GM12878 (cell line): ENCODE results near the gene CD3G. TPM values are rescaled to one million over a fixed set of nuclear protein-coding genes. Genes with fewer than 3 reads are reported as not detected.

Experiments used
- ASH2L ChIP-seq: fragments of 300-600, 200-600 bp; sonication (generic); IDR thresholded peaks from 2 replicates; pipeline ENCODE4 v1.6.1; 2017; ENCODE audit warnings: low read depth, mild to moderate bottlenecking, borderline replicate concordance
- CBX5 ChIP-seq: sonication (generic); IDR thresholded peaks from 2 replicates; pipeline ENCODE4 v1.6.1; 2016; ENCODE audit warnings: low read depth, moderate library complexity, mild to moderate bottlenecking, inconsistent platforms
- HDAC2 ChIP-seq: fragments of 200-600 bp; sonication (generic); IDR thresholded peaks from 2 replicates; pipeline ENCODE4 v1.6.1; 2017
- JUND ChIP-seq: IDR thresholded peaks from 2 replicates; pipeline ENCODE4 v1.6.1; 2012; ENCODE audit warnings: low read depth, mild to moderate bottlenecking, low read length, improper control_type of control experiment, moderate library complexity
- MEF2A ChIP-seq: IDR thresholded peaks from 2 replicates; pipeline ENCODE4 v1.6.1; 2011; ENCODE audit warnings: low read depth, mild to moderate bottlenecking, low read length, moderate library complexity; ENCODE audit not compliant: insufficient read depth
- MTA3 ChIP-seq: IDR thresholded peaks from 2 replicates; pipeline ENCODE4 v1.6.1; 2012; ENCODE audit warnings: low read length, inconsistent platforms, borderline replicate concordance
- NFIC ChIP-seq: IDR thresholded peaks from 2 replicates; pipeline ENCODE4 v1.6.1; 2012; ENCODE audit warnings: low read depth, mild to moderate bottlenecking, inconsistent platforms, low read length, moderate library complexity
- NR2C1 ChIP-seq: fragments of 450-650 bp; IDR thresholded peaks from 2 replicates; pipeline ENCODE4 v1.6.1; 2017; ENCODE audit warnings: antibody characterized with exemption, mild to moderate bottlenecking, moderate library complexity
- POLR2AphosphoS2 ChIP-seq: IDR thresholded peaks from 2 replicates; pipeline ENCODE4 v1.6.1; 2011; ENCODE audit warnings: low read depth, mild to moderate bottlenecking, low read length, improper control_type of control experiment, moderate library complexity
- RAD21 ChIP-seq: IDR thresholded peaks from 2 replicates; pipeline ENCODE4 v1.6.1; 2011; ENCODE audit warnings: mild to moderate bottlenecking, low read depth, low read length, moderate library complexity; ENCODE audit not compliant: insufficient read depth
- SP1 ChIP-seq: IDR thresholded peaks from one replicate; pipeline ENCODE4 v1.6.1; 2011; ENCODE audit warnings: low read depth, low read length
- ZNF384 ChIP-seq: IDR thresholded peaks from 2 replicates; pipeline ENCODE4 v1.6.1; 2012; ENCODE audit warnings: low read depth, mild to moderate bottlenecking, low read length, improper control_type of control experiment, borderline replicate concordance
- polyA plus RNA-seq, 11 experiments: library from polyadenylated mRNA; depleted of rRNA in 4 of 11; unstranded in 6 of 11; stranded (reverse) in 5 of 11; fragments of >200 nt; fragmentation: Nextera tagmentation in 4 of 11; fragmentation: Illumina TruSeq in 1 of 11; extraction: Ambion mirVana in 4 of 11; extraction: Trizol in 1 of 11; gene quantifications; 1 replicate in 1 of 11; 2 replicates in 10 of 11; pipeline versions ENCODE4 v1.2.1 to v1.2.3, GENCODE V29; 2011 to 2016; ENCODE audit warnings: inconsistent platforms in 2 of 11, missing spikeins in 2 of 11, low read depth in 1 of 11
- total RNA-seq, 4 experiments: library from RNA; depleted of rRNA in 3 of 4; stranded (reverse); fragments of >200 nt in 3 of 4; fragmentation: Illumina TruSeq in 1 of 4; extraction: Trizol in 1 of 4; gene quantifications; 2 replicates each; pipeline versions ENCODE4 v1.2.1 to v1.2.3, GENCODE V29; 2013 to 2021
- TF ChIP-seq, protein P1 (sequence below): fragments of 450-650 bp; IDR thresholded peaks from 2 replicates; pipeline ENCODE4 v1.6.1; 2017; ENCODE audit warnings: low read depth, mild to moderate bottlenecking, moderate library complexity
- TF ChIP-seq, protein P2 (sequence below): IDR thresholded peaks from 2 replicates; pipeline ENCODE4 v1.6.1; 2012; ENCODE audit warnings: low read depth, low read length, improper control_type of control experiment
- TF ChIP-seq, protein P3 (sequence below): fragments of 150-350 bp; IDR thresholded peaks from 2 replicates; pipeline ENCODE4 v1.6.1; 2014; ENCODE audit warnings: mild to moderate bottlenecking, low read depth, low read length
- TF ChIP-seq, protein P4 (sequence below): fragments of 450-650 bp; formaldehyde crosslinking; IDR thresholded peaks from 2 replicates; pipeline ENCODE4 v1.4.0; 2020; ENCODE audit warnings: mild to moderate bottlenecking, moderate library complexity
- TF ChIP-seq, protein P5 (sequence below): IDR thresholded peaks from 2 replicates; pipeline ENCODE4 v1.6.1; 2011; ENCODE audit warnings: low read depth, low read length, improper control_type of control experiment, borderline replicate concordance

Gene CD3G
- total and polyA plus RNA-seq, 10 of the 15 experiments (the other 5 are each of a cell fraction or from before 2014, with no cell fraction given): 0.10 to 0.16 (median 0.13) TPM; not detected in 7

DNA sequence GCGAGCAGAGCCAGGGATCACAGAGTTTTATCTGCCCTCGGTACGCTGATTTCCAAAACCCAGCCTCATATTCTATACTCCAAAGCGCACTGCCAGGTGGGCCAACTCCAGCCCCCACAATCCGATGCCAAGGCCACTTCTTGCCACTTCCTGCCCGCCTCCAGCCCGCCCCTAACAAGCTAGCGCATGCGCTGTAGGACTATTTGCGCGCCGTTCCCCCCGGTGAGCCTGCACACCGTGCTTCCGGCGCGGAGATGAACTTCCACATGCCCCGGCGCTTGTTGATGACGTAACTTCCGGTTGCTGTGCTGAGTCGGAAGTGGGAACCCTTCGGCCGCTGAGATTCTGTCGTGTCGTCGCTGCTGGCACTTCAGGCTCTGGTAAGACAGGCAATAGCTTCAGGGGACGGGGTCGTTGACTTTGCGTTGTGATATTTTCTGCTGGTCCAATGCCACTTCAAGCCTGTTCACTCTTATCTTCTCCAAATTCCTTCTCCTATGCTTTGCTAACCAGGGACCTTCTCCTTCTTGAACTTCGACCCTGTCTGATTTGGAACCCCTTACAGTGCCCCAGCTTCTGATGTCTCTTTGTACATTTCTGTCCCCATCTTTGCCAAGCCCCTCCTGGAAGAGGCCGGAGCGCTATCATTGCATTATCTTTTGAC, 15.3 kb downstream of the CD3G start, which contains the start of gene UBE4A (continued):
- TF ChIP-seq, protein P1, sequence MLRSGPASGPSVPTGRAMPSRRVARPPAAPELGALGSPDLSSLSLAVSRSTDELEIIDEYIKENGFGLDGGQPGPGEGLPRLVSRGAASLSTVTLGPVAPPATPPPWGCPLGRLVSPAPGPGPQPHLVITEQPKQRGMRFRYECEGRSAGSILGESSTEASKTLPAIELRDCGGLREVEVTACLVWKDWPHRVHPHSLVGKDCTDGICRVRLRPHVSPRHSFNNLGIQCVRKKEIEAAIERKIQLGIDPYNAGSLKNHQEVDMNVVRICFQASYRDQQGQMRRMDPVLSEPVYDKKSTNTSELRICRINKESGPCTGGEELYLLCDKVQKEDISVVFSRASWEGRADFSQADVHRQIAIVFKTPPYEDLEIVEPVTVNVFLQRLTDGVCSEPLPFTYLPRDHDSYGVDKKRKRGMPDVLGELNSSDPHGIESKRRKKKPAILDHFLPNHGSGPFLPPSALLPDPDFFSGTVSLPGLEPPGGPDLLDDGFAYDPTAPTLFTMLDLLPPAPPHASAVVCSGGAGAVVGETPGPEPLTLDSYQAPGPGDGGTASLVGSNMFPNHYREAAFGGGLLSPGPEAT: peak; percentile 73
- TF ChIP-seq ZNF384: no peak
- TF ChIP-seq JUND: peak; percentile 75; the same call in 1 of the 2 replicates
- TF ChIP-seq, protein P2, sequence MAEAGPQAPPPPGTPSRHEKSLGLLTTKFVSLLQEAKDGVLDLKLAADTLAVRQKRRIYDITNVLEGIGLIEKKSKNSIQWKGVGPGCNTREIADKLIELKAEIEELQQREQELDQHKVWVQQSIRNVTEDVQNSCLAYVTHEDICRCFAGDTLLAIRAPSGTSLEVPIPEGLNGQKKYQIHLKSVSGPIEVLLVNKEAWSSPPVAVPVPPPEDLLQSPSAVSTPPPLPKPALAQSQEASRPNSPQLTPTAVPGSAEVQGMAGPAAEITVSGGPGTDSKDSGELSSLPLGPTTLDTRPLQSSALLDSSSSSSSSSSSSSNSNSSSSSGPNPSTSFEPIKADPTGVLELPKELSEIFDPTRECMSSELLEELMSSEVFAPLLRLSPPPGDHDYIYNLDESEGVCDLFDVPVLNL: no peak
- TF ChIP-seq HDAC2: no peak
- TF ChIP-seq, protein P3, sequence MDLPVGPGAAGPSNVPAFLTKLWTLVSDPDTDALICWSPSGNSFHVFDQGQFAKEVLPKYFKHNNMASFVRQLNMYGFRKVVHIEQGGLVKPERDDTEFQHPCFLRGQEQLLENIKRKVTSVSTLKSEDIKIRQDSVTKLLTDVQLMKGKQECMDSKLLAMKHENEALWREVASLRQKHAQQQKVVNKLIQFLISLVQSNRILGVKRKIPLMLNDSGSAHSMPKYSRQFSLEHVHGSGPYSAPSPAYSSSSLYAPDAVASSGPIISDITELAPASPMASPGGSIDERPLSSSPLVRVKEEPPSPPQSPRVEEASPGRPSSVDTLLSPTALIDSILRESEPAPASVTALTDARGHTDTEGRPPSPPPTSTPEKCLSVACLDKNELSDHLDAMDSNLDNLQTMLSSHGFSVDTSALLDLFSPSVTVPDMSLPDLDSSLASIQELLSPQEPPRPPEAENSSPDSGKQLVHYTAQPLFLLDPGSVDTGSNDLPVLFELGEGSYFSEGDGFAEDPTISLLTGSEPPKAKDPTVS: no peak
- TF ChIP-seq, protein P4, sequence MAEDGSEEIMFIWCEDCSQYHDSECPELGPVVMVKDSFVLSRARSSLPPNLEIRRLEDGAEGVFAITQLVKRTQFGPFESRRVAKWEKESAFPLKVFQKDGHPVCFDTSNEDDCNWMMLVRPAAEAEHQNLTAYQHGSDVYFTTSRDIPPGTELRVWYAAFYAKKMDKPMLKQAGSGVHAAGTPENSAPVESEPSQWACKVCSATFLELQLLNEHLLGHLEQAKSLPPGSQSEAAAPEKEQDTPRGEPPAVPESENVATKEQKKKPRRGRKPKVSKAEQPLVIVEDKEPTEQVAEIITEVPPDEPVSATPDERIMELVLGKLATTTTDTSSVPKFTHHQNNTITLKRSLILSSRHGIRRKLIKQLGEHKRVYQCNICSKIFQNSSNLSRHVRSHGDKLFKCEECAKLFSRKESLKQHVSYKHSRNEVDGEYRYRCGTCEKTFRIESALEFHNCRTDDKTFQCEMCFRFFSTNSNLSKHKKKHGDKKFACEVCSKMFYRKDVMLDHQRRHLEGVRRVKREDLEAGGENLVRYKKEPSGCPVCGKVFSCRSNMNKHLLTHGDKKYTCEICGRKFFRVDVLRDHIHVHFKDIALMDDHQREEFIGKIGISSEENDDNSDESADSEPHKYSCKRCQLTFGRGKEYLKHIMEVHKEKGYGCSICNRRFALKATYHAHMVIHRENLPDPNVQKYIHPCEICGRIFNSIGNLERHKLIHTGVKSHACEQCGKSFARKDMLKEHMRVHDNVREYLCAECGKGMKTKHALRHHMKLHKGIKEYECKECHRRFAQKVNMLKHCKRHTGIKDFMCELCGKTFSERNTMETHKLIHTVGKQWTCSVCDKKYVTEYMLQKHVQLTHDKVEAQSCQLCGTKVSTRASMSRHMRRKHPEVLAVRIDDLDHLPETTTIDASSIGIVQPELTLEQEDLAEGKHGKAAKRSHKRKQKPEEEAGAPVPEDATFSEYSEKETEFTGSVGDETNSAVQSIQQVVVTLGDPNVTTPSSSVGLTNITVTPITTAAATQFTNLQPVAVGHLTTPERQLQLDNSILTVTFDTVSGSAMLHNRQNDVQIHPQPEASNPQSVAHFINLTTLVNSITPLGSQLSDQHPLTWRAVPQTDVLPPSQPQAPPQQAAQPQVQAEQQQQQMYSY (CRISPR knock-in tag): 0 out of 2 replicates have a peak, but pooled peaks have one; percentile 10
- TF ChIP-seq, protein P5, sequence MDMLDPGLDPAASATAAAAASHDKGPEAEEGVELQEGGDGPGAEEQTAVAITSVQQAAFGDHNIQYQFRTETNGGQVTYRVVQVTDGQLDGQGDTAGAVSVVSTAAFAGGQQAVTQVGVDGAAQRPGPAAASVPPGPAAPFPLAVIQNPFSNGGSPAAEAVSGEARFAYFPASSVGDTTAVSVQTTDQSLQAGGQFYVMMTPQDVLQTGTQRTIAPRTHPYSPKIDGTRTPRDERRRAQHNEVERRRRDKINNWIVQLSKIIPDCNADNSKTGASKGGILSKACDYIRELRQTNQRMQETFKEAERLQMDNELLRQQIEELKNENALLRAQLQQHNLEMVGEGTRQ: peak; percentile 6; the same call in 1 of the 2 replicates
- TF ChIP-seq POLR2AphosphoS2: peak; percentile 93
- no peak for TF ChIP-seq MEF2A
- TF ChIP-seq CBX5: peak; percentile 87; the same call in 1 of the 2 replicates
- no peak for TF ChIP-seq ASH2L
- TF ChIP-seq RAD21: no peak
- TF ChIP-seq NFIC: no peak
- TF ChIP-seq MTA3: no peak; the same call in 1 of the 2 replicates
- TF ChIP-seq SP1: peak; percentile 12
- peak; percentile 93 for TF ChIP-seq NR2C1
